BLaER1 treated with 17β-estradiol and CSF1 and Interleukin-3, amounts not matched to agents 10 nM and 100 nM (cell line): ENCODE results near the gene TTC28.
"Not testable (repeated sequence)": the region's sequence is repeated elsewhere in the genome, so short reads cannot be mapped to it uniquely, and the experiment has no call there.

ENCODE experiments used
- H3K27ac ChIP-seq, 11 experiments: shearing (Covaris generic); formaldehyde crosslinking; 2 replicates each; pipeline ENCODE4 v1.8.1; 2022
- H3K27me3 ChIP-seq, 11 experiments: shearing (Covaris generic); formaldehyde crosslinking; 2 replicates each; pipeline ENCODE4 v1.8.1; 2022
- H3K36me3 ChIP-seq, 11 experiments: shearing (Covaris generic); formaldehyde crosslinking; 2 replicates each; pipeline ENCODE4 v1.8.1; 2022
- H3K4me1 ChIP-seq, 10 experiments: shearing (Covaris generic); formaldehyde crosslinking; 2 replicates each; pipeline ENCODE4 v1.8.1; 2022
- H3K4me2 ChIP-seq, 11 experiments: shearing (Covaris generic); formaldehyde crosslinking; 2 replicates each; pipeline ENCODE4 v1.8.1; 2022
- H3K4me3 ChIP-seq, 10 experiments: shearing (Covaris generic); formaldehyde crosslinking; 2 replicates each; pipeline ENCODE4 v1.8.1; 2022
- H3K9ac ChIP-seq, 11 experiments: shearing (Covaris generic); formaldehyde crosslinking; 2 replicates each; pipeline ENCODE4 v1.8.1; 2022
- H3K9me3 ChIP-seq, 11 experiments: shearing (Covaris generic); formaldehyde crosslinking; replicated peaks in 1 of 11; 2 replicates each; pipeline ENCODE4 v1.8.1; 2022
- H4K20me1 ChIP-seq, 11 experiments: shearing (Covaris generic); formaldehyde crosslinking; 2 replicates each; pipeline ENCODE4 v1.8.1; 2022
- Cebpa-rat ChIP-seq, 11 experiments: shearing (Covaris generic); IDR thresholded peaks; 2 replicates each; pipeline ENCODE4 v1.8.1; 2022

TTC28 gene

DNA sequence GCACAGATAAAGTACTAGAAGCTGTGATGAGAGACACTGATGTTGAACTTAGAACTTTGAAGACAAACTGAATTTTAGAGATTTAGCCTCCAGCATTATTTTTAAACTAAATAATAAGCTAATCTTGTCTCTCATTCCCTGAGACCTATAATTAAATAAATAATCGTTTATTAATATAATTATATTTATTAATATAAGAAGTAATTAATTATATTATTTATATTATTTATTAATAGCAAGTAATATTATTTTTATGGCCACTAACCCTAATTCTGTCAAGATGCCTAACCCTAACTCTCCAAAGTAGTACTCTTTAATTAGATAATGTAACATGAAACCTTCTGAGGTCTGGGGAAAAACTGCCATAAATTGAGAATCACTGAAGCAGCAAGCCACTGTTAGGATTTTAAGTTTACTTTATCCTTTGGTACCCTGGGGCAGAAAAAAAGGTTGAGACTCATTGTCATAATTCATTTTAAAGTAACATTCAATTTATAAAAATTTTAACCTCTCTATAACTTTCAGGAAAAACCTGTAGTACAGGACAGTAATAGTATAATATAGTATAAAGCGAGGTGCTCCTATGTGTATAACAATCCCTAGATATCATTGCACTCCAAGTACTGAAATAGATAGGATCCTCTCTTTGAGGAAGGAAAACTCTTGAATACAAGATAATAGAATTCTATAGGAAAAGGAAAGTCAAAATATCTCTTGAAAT, 85.4 kb downstream of the TTC28 start:
- no peak overlapping the region for H3K27ac ChIP-seq
- peaks cover 0 to 3% (median 0%) of the 10 kb centered on the region in 10 experiments; a peak in 2 of 20 replicates for H3K4me1 ChIP-seq
- H3K36me3 ChIP-seq, result no peaks in the 10 kb centered on the region
- H3K9me3 ChIP-seq, result no peaks in the 10 kb centered on the region
- TF ChIP-seq Cebpa-rat (IDR thresholded peaks at IDR 0.05), result no peak
- H3K27me3 ChIP-seq, result no peaks in the 10 kb centered on the region
- H3K4me2 ChIP-seq, result no peak overlapping the region
- H4K20me1 ChIP-seq, result no peaks in the 10 kb centered on the region
- no peak overlapping the region for H3K4me3 ChIP-seq
- no peak overlapping the region for H3K9ac ChIP-seq

GRCh38 chr22:28593299-28593698, 86.3 kb downstream of the TTC28 start:
- TF ChIP-seq Cebpa-rat (IDR thresholded peaks at IDR 0.05), result no peak
- Histone ChIP-seq H3K9ac (no peak overlapping the region), H3K9me3 (no peaks in the 10 kb centered on the region), H3K4me2 (no peak overlapping the region), H3K36me3 (no peaks in the 10 kb centered on the region), H4K20me1 (no peaks in the 10 kb centered on the region), H3K4me3 (no peak overlapping the region), H3K4me1 (peaks cover 0 to 6% (median 0%) of the 10 kb centered on the region in 10 experiments; a peak in 2 of 20 replicates), H3K27ac (no peak overlapping the region), H3K27me3 (no peaks in the 10 kb centered on the region)

GRCh38 chr22:28589102-28589750, 90.4 kb downstream of the TTC28 start:
- no peak for TF ChIP-seq Cebpa-rat (IDR thresholded peaks at IDR 0.05)
- no peak overlapping the region for H3K4me3 ChIP-seq
- H3K36me3 ChIP-seq, result no peaks in the 10 kb centered on the region
- no peak overlapping the region for H3K27ac ChIP-seq
- no peak overlapping the region for H3K9ac ChIP-seq
- H3K4me1 ChIP-seq, result peaks cover 0 to 6% (median 0%) of the 10 kb centered on the region in 10 experiments; a peak in 2 of 20 replicates
- no peaks in the 10 kb centered on the region for H3K9me3 ChIP-seq
- no peak overlapping the region for H3K4me2 ChIP-seq
- H3K27me3 ChIP-seq, result no peaks in the 10 kb centered on the region
- H4K20me1 ChIP-seq, result no peaks in the 10 kb centered on the region

DNA sequence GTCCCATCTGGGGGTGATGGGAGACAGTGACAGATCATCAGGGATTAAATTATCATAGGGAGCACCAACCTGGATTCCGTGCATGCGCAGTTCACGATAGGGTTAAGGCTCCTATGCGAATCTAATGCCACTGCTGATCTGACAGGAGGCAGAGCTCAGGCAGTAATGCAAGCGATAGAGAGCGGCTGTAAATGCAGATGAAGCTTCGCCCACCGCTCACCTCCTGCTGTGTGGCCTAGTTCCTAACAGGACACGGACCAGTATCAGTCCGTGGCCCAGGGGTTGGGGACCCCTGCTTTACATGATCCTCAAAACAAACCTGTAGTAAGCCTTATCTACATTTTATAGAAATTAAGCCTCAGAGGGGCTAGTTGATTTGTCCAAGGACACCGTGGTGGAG, 94.3 kb downstream of the TTC28 start:
- no peaks in the 10 kb centered on the region for H3K9me3 ChIP-seq
- H4K20me1 ChIP-seq, result no peaks in the 10 kb centered on the region
- no peak overlapping the region for H3K4me3 ChIP-seq
- H3K9ac ChIP-seq, result no peak overlapping the region
- H3K4me1 ChIP-seq, result peaks cover 0 to 6% (median 0%) of the 10 kb centered on the region in 10 experiments; a peak in 3 of 20 replicates
- H3K4me2 ChIP-seq, result no peak overlapping the region
- H3K27me3 ChIP-seq, result no peaks in the 10 kb centered on the region
- no peak overlapping the region for H3K27ac ChIP-seq
- H3K36me3 ChIP-seq, result no peaks in the 10 kb centered on the region
- no peak for TF ChIP-seq Cebpa-rat (IDR thresholded peaks at IDR 0.05)

- no peak overlapping the region for H3K4me3 ChIP-seq
- no peak for TF ChIP-seq Cebpa-rat (IDR thresholded peaks at IDR 0.05)
- H3K9me3 ChIP-seq, result no peaks in the 10 kb centered on the region
- no peaks in the 10 kb centered on the region for H3K27me3 ChIP-seq
- H3K4me2 ChIP-seq, result no peak overlapping the region
- no peak overlapping the region for H3K9ac ChIP-seq
- H3K4me1 ChIP-seq, result peaks cover 0 to 5% (median 0%) of the 10 kb centered on the region in 10 experiments; a peak in 1 of 20 replicates
- no peak overlapping the region for H3K27ac ChIP-seq
- H3K36me3 ChIP-seq, result no peaks in the 10 kb centered on the region
- no peaks in the 10 kb centered on the region for H4K20me1 ChIP-seq
Observed at GRCh38 chr22:28582806-28583205, 96.8 kb downstream of the TTC28 start.

DNA sequence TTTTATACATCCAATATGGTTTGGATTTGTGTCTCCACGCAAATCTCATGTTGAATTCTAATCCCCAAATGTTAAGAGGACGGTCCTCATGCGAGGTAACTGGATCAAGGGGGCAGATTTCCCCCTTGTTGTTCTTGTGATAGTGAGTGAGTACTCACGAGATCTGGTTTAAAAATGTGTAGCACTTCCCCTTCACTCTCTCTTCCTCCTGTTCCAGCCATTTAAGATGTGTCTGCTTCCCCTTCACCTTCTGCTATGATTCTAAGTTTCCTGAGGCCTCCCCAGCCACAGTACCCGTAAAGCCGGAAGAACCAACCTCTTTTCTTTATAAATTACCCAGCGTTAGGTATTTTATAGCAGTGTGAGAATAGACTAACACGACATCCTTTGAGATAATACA, 98.6 kb downstream of the TTC28 start:
- TF ChIP-seq Cebpa-rat (IDR thresholded peaks at IDR 0.05), result no peak

GRCh38 chr22:28576162-28576561, 103.5 kb downstream of the TTC28 start:
- Histone ChIP-seq H3K4me2 (no peak overlapping the region), H4K20me1 (no peaks in the 10 kb centered on the region), H3K27me3 (no peaks in the 10 kb centered on the region), H3K9ac (no peak overlapping the region), H3K4me1 (peaks cover 0 to 22% (median 0%) of the 10 kb centered on the region in 10 experiments; a peak in 7 of 20 replicates), H3K9me3 (no peaks in the 10 kb centered on the region), H3K36me3 (no peaks in the 10 kb centered on the region), H3K27ac (no peak overlapping the region), H3K4me3 (no peak overlapping the region)
- no peak for TF ChIP-seq Cebpa-rat (IDR thresholded peaks at IDR 0.05)

More for the DNA sequence above, 98.6 kb downstream of the TTC28 start:
- Histone ChIP-seq H3K9me3 (no peaks in the 10 kb centered on the region), H3K4me1 (peaks cover 0 to 5% (median 0%) of the 10 kb centered on the region in 10 experiments; a peak in 1 of 20 replicates), H4K20me1 (no peaks in the 10 kb centered on the region), H3K9ac (no peak overlapping the region), H3K36me3 (no peaks in the 10 kb centered on the region), H3K27me3 (no peaks in the 10 kb centered on the region), H3K4me3 (no peak overlapping the region), H3K27ac (no peak overlapping the region), H3K4me2 (0 out of 22 replicates have a peak overlapping the region, but pooled peaks of 1 of the 11 experiments have one; percentile 44)

GRCh38 chr22:28574159-28574788, 105.4 kb downstream of the TTC28 start:
- H3K4me2 ChIP-seq, result peak overlapping the region in 4 of 11 experiments; percentile 20 to 61 (median 50); a peak in 7 of 22 replicates
- no peak overlapping the region for H3K9ac ChIP-seq
- no peaks in the 10 kb centered on the region for H3K27me3 ChIP-seq
- H3K36me3 ChIP-seq, result no peaks in the 10 kb centered on the region
- H3K4me3 ChIP-seq, result no peak overlapping the region
- H3K27ac ChIP-seq, result peak overlapping the region in 1 of 11 experiments; percentile 49; a peak in 1 of 22 replicates
- H3K4me1 ChIP-seq, result peaks cover 0 to 17% (median 0%) of the 10 kb centered on the region in 10 experiments; a peak in 7 of 20 replicates
- TF ChIP-seq Cebpa-rat (IDR thresholded peaks at IDR 0.05), result no peak
- no peaks in the 10 kb centered on the region for H3K9me3 ChIP-seq
- no peaks in the 10 kb centered on the region for H4K20me1 ChIP-seq

GRCh38 chr22:28570696-28571373, 108.8 kb downstream of the TTC28 start:
- H3K4me2 ChIP-seq, result no peak overlapping the region
- no peaks in the 10 kb centered on the region for H3K9me3 ChIP-seq
- H3K4me3 ChIP-seq, result no peak overlapping the region
- H3K4me1 ChIP-seq, result peaks cover 0 to 17% (median 0%) of the 10 kb centered on the region in 10 experiments; a peak in 7 of 20 replicates
- no peaks in the 10 kb centered on the region for H3K27me3 ChIP-seq
- no peak for TF ChIP-seq Cebpa-rat (IDR thresholded peaks at IDR 0.05)
- H3K9ac ChIP-seq, result no peak overlapping the region
- no peaks in the 10 kb centered on the region for H3K36me3 ChIP-seq
- H4K20me1 ChIP-seq, result no peaks in the 10 kb centered on the region
- no peak overlapping the region for H3K27ac ChIP-seq

DNA sequence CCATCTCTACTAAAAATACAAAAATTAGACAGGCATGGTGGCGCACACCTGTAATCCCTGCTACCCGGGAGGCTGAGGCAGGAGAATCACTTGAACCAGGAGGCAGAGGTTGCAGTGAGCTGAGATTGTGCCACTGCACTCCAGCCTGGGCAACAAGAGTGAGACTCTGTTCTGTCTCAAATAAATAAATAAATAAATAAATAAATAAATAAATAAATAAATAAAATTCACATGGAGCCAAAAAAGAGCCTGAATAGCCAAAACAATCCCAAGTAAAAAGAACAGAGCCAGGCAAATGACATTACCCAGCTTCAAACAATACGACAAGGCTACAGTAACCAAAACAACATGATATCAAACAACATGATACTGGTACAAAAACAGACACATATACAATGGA, 110.7 kb downstream of the TTC28 start:
- not testable (repeated sequence) for H3K4me2 ChIP-seq, H3K27me3 ChIP-seq, H3K9ac ChIP-seq, H3K27ac ChIP-seq, H4K20me1 ChIP-seq, H3K4me3 ChIP-seq, H3K9me3 ChIP-seq, H3K36me3 ChIP-seq, H3K4me1 ChIP-seq
